Measurements from ENCODE around the gene CHURC1. TPM values are rescaled to one million over a fixed set of nuclear protein-coding genes. Genes with fewer than 3 reads are reported as not detected.

The CHURC1 gene
- total and polyA plus RNA-seq, 2 of the 13 experiments (the other 11 are each of a cell fraction or from before 2014, with no cell fraction given), result 41.1 to 74.4 TPM

DNA sequence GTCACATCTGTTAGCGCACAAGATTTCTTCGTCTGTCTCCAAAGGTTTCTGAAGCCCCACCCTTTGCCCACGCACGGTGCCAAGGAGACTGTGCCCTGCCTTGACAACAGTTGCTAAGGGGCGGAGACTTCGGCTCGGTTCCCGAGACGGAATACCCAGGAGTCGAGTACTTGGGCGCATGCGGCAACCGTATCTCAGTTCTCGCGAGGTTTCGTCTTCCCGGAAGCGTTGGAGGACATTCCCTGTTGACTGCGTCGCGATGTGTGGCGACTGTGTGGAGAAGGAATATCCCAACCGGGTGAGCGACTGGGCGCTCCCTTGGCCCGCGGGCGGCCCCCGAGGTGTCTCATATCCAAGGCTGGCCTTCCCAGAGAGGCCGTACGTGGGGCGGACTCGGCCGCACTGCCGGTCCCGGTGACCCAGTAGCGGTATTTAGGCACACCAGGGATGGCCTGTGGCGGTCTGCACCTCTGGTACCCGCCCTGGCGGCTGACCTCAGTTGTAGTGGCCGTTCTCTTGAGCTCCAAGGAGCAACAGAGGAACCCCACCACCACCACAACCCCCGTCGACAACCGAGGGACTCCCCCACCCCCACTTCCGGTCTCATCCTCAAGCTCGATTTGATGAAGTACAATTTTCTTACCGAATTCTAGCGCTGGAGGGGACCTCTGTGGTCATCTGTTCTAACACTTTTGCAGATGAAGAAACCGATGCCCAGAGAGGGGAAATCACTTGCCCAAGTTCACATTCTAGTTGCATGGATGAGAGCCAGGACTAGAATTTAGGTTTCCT is at the start of gene CHURC1 (continued):
- TF ChIP-seq, protein P1, sequence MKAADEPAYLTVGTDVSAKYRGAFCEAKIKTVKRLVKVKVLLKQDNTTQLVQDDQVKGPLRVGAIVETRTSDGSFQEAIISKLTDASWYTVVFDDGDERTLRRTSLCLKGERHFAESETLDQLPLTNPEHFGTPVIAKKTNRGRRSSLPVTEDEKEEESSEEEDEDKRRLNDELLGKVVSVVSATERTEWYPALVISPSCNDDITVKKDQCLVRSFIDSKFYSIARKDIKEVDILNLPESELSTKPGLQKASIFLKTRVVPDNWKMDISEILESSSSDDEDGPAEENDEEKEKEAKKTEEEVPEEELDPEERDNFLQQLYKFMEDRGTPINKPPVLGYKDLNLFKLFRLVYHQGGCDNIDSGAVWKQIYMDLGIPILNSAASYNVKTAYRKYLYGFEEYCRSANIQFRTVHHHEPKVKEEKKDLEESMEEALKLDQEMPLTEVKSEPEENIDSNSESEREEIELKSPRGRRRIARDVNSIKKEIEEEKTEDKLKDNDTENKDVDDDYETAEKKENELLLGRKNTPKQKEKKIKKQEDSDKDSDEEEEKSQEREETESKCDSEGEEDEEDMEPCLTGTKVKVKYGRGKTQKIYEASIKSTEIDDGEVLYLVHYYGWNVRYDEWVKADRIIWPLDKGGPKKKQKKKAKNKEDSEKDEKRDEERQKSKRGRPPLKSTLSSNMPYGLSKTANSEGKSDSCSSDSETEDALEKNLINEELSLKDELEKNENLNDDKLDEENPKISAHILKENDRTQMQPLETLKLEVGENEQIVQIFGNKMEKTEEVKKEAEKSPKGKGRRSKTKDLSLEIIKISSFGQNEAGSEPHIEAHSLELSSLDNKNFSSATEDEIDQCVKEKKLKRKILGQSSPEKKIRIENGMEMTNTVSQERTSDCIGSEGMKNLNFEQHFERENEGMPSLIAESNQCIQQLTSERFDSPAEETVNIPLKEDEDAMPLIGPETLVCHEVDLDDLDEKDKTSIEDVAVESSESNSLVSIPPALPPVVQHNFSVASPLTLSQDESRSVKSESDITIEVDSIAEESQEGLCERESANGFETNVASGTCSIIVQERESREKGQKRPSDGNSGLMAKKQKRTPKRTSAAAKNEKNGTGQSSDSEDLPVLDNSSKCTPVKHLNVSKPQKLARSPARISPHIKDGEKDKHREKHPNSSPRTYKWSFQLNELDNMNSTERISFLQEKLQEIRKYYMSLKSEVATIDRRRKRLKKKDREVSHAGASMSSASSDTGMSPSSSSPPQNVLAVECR (CRISPR knock-in tag; IDR thresholded peaks at IDR 0.05; ENCODE audit: borderline replicate concordance), result peak; percentile 86
- no peak for TF ChIP-seq MEIS2 (CRISPR knock-in tag; IDR thresholded peaks at IDR 0.05)
- TF ChIP-seq CENPX (CRISPR knock-in tag; IDR thresholded peaks at IDR 0.05), result no peak
- TF ChIP-seq, protein P2, sequence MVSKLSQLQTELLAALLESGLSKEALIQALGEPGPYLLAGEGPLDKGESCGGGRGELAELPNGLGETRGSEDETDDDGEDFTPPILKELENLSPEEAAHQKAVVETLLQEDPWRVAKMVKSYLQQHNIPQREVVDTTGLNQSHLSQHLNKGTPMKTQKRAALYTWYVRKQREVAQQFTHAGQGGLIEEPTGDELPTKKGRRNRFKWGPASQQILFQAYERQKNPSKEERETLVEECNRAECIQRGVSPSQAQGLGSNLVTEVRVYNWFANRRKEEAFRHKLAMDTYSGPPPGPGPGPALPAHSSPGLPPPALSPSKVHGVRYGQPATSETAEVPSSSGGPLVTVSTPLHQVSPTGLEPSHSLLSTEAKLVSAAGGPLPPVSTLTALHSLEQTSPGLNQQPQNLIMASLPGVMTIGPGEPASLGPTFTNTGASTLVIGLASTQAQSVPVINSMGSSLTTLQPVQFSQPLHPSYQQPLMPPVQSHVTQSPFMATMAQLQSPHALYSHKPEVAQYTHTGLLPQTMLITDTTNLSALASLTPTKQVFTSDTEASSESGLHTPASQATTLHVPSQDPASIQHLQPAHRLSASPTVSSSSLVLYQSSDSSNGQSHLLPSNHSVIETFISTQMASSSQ (IDR thresholded peaks at IDR 0.05; ENCODE audit: low read depth), result no peak
- TF ChIP-seq, protein P2 (CRISPR knock-in tag; IDR thresholded peaks at IDR 0.05; ENCODE audit: borderline replicate concordance), result peak; percentile 41; the same call in 1 of the 2 replicates
- TF ChIP-seq, protein P3, sequence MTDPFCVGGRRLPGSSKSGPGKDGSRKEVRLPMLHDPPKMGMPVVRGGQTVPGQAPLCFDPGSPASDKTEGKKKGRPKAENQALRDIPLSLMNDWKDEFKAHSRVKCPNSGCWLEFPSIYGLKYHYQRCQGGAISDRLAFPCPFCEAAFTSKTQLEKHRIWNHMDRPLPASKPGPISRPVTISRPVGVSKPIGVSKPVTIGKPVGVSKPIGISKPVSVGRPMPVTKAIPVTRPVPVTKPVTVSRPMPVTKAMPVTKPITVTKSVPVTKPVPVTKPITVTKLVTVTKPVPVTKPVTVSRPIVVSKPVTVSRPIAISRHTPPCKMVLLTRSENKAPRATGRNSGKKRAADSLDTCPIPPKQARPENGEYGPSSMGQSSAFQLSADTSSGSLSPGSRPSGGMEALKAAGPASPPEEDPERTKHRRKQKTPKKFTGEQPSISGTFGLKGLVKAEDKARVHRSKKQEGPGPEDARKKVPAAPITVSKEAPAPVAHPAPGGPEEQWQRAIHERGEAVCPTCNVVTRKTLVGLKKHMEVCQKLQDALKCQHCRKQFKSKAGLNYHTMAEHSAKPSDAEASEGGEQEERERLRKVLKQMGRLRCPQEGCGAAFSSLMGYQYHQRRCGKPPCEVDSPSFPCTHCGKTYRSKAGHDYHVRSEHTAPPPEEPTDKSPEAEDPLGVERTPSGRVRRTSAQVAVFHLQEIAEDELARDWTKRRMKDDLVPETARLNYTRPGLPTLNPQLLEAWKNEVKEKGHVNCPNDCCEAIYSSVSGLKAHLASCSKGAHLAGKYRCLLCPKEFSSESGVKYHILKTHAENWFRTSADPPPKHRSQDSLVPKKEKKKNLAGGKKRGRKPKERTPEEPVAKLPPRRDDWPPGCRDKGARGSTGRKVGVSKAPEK (CRISPR knock-in tag; IDR thresholded peaks at IDR 0.05; ENCODE audit: borderline replicate concordance), result no peak
- TF ChIP-seq, protein P4, sequence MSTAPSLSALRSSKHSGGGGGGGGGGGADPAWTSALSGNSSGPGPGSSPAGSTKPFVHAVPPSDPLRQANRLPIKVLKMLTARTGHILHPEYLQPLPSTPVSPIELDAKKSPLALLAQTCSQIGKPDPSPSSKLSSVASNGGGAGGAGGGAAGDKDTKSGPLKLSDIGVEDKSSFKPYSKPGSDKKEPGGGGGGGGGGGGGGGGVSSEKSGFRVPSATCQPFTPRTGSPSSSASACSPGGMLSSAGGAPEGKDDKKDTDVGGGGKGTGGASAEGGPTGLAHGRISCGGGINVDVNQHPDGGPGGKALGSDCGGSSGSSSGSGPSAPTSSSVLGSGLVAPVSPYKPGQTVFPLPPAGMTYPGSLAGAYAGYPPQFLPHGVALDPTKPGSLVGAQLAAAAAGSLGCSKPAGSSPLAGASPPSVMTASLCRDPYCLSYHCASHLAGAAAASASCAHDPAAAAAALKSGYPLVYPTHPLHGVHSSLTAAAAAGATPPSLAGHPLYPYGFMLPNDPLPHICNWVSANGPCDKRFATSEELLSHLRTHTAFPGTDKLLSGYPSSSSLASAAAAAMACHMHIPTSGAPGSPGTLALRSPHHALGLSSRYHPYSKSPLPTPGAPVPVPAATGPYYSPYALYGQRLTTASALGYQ (CRISPR knock-in tag; IDR thresholded peaks at IDR 0.05), result peak; percentile 56; the same call in 1 of the 2 replicates
- TF ChIP-seq ZNF326 (CRISPR knock-in tag; IDR thresholded peaks at IDR 0.05; ENCODE audit: borderline replicate concordance), result no peak
- peak; percentile 86; the same call in 1 of the 2 replicates for TF ChIP-seq ELF4 (CRISPR knock-in tag; IDR thresholded peaks at IDR 0.05; ENCODE audit: borderline replicate concordance)
- no peak; the same call in 1 of the 2 replicates for TF ChIP-seq SRY (CRISPR knock-in tag; IDR thresholded peaks at IDR 0.05)
